ENCODE data around the gene LEKR1.

Gene LEKR1

DNA sequence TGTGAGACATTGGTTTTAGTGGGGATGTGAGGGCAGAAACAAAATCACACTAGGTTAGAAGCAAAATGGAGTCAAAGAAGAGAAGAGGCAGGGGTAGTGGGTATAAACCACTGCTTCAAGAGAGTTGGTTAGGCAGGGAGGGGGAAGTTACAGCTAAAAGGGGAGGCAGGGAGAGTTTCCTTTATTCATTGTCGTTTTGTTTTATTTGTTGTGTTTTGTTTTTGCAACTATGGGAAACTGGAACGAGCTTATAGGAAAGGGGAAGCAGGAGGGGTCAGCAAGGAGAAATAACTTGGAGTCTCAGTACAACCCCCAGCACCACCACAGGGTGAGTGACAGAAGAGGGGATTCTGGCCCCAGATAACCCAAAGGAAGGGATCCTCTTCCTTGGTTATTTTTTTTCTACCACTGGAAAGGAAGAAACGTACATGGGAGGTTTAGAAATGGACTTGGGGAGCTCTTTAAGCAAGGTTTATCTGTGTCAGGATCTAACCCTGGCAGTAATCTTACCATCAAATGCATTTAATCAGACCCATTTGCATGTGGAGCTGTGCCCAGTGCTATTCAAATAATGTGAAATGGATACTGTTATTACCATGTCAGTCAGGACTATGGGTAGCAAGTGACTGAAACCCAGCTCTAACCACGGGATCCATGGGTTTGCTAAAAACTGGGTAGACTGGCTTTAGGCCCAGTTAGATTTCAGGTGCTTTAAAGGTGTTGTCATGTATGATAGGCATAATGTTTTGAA, 265.1 kb downstream of the LEKR1 start:
- no peak for DNase-seq (ENCODE audit: low spot score)
- TF ChIP-seq CTCF (IDR thresholded peaks at IDR 0.05; ENCODE audit: extremely low read depth, insufficient read depth, missing control alignments): no peak
- in situ Hi-C loops (cut with MboI; ENCODE audit: low pct_unique_long_range_greater_than_20kb, low sequenced_read_pairs, unreplicated experiment): loop anchor here (25.0 kb wide), 1 partner anchor 554 kb away; no protein-coding TSS in a partner anchor

GRCh38 chr3:157092230-157092629, 266.1 kb downstream of the LEKR1 start:
- in situ Hi-C loops (cut with MboI; ENCODE audit: low pct_unique_long_range_greater_than_20kb, low sequenced_read_pairs, unreplicated experiment): loop anchor here (25.0 kb wide), 1 partner anchor 555 kb away; no protein-coding TSS in a partner anchor
- no peak for DNase-seq (ENCODE audit: low spot score)
- TF ChIP-seq CTCF (IDR thresholded peaks at IDR 0.05; ENCODE audit: extremely low read depth, insufficient read depth, missing control alignments): no peak

- DNase-seq (ENCODE audit: low spot score): peak; percentile 26
- in situ Hi-C loops (cut with MboI; ENCODE audit: low pct_unique_long_range_greater_than_20kb, low sequenced_read_pairs, unreplicated experiment): loop anchor here (25.0 kb wide), 1 partner anchor 556 kb away; no protein-coding TSS in a partner anchor
- no peak for TF ChIP-seq CTCF (IDR thresholded peaks at IDR 0.05; ENCODE audit: extremely low read depth, insufficient read depth, missing control alignments)
These were observed 266.9 kb downstream of the LEKR1 start for GRCh38 chr3:157093096-157093495.

DNA sequence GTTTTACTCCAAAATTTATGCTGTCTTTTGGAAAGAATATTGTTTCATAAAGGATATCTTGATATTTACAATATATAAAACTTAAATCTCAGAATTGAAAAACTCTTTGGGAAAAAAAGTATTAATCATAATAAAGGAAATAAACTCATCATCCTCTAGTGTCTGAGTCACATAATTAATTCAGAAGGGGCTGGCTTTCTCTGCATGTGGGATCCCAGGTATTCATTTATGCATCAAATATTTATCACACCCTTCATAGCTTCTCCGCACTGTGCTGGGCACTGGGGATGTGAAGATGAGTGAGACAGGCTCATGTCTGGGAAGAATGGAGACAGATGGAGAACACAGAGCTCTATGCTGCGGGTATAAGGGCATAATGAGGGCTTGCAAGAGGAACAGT, 268.1 kb downstream of the LEKR1 start:
- DNase-seq (ENCODE audit: low spot score): no peak
- in situ Hi-C loops (cut with MboI; ENCODE audit: low pct_unique_long_range_greater_than_20kb, low sequenced_read_pairs, unreplicated experiment): loop anchor here (25.0 kb wide), 1 partner anchor 557 kb away; no protein-coding TSS in a partner anchor
- TF ChIP-seq CTCF (IDR thresholded peaks at IDR 0.05; ENCODE audit: extremely low read depth, insufficient read depth, missing control alignments): no peak

GRCh38 chr3:157094751-157095480, 268.8 kb downstream of the LEKR1 start:
- in situ Hi-C loops (cut with MboI; ENCODE audit: low pct_unique_long_range_greater_than_20kb, low sequenced_read_pairs, unreplicated experiment): loop anchor here (25.0 kb wide), 1 partner anchor 558 kb away; no protein-coding TSS in a partner anchor
- no peak for DNase-seq (ENCODE audit: low spot score)
- no peak for TF ChIP-seq CTCF (IDR thresholded peaks at IDR 0.05; ENCODE audit: extremely low read depth, insufficient read depth, missing control alignments)

Measured in GM13977 (cell line).